ENCODE results near the gene SYNDIG1.

SYNDIG1 gene

GRCh38 chr20:24582373-24583168 lies 113.1 kb downstream of the SYNDIG1 start:
- Histone ChIP-seq H3K4me2 (ENCODE audit: low read length) (no peak overlapping the region), H3K79me2 (ENCODE audit: control insufficient read depth, insufficient read depth, low read length) (no peaks in the 10 kb centered on the region), H3K56ac (ENCODE audit: low read length) (no peak overlapping the region), H2BK15ac (replicated peaks; ENCODE audit: low read depth) (no peak overlapping the region), H3K18ac (ENCODE audit: low read length) (no peak overlapping the region), H3K4me1 (ENCODE audit: control insufficient read depth, low read depth, low read length) (no peaks in the 10 kb centered on the region), H4K5ac (ENCODE audit: low read length) (no peak overlapping the region), H2AK5ac (ENCODE audit: low read length) (no peak overlapping the region), H3K79me1 (ENCODE audit: low read length) (peaks cover 1% of the 10 kb centered on the region), H2BK120ac (ENCODE audit: low read depth, low read length) (no peak overlapping the region), H3K23ac (ENCODE audit: low read length) (no peak overlapping the region), H3K27me3 (ENCODE audit: insufficient read depth, low read length, poor library complexity) (no peaks in the 10 kb centered on the region), H3K36me3 (ENCODE audit: control insufficient read depth, insufficient read depth, low read length) (no peaks in the 10 kb centered on the region), H3K9ac (ENCODE audit: low read length) (no peak overlapping the region), H2BK5ac (ENCODE audit: low read length) (no peak overlapping the region), H3K4me3 (ENCODE audit: low read length) (no peak overlapping the region), H3K27ac (ENCODE audit: low read depth, low read length) (no peak overlapping the region), H4K8ac (ENCODE audit: low read depth, low read length) (no peak overlapping the region), H3K4ac (ENCODE audit: low read depth, low read length) (no peak overlapping the region)
- WGBS (ENCODE audit: extremely low coverage, insufficient coverage, low lambda C conversion rate), result no CpG with 5 or more reads among the region's 15 CpGs
- no peak for DNase-seq

- Histone ChIP-seq H3K36me3 (ENCODE audit: control insufficient read depth, insufficient read depth, low read length) (no peaks in the 10 kb centered on the region), H3K4me1 (ENCODE audit: control insufficient read depth, low read depth, low read length) (no peaks in the 10 kb centered on the region)
- DNase-seq, result no peak
Observed at GRCh38 chr20:24583169-24583792, 113.9 kb downstream of the SYNDIG1 start.

DNA sequence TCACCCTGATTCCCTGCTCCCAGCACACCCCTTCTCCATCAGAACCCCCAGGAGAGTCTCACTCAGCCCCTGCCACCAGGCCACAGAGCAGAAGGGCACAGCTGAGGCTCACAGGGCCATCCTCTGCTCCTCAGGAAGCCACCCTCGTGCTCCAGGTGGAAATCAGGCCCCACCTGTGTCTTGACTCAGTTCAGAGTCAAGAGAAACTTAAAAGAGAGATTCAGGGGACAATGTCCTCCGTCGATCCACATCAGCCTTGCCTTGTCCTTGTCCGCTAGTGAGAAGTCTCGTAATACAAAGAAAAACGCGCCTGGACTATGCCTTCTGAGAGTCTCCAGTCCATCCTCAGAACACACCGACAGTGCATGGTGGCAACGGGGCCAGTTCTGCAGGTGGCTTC lies 114.6 kb downstream of the SYNDIG1 start:
- no peak overlapping the region for H3K9ac ChIP-seq (ENCODE audit: low read length)
- H3K4me1 ChIP-seq (ENCODE audit: control insufficient read depth, low read depth, low read length), result no peaks in the 10 kb centered on the region
- no peak overlapping the region for H3K4me3 ChIP-seq (ENCODE audit: low read length)
- H2BK120ac ChIP-seq (ENCODE audit: low read depth, low read length), result no peak overlapping the region
- H4K8ac ChIP-seq (ENCODE audit: low read depth, low read length), result no peak overlapping the region
- H3K56ac ChIP-seq (ENCODE audit: low read length), result no peak overlapping the region
- peaks cover 1% of the 10 kb centered on the region for H3K79me1 ChIP-seq (ENCODE audit: low read length)
- no peak for DNase-seq
- no peak overlapping the region for H3K23ac ChIP-seq (ENCODE audit: low read length)
- no peak overlapping the region for H3K4ac ChIP-seq (ENCODE audit: low read depth, low read length)
- no peak overlapping the region for H3K27ac ChIP-seq (ENCODE audit: low read depth, low read length)
- WGBS (ENCODE audit: extremely low coverage, insufficient coverage, low lambda C conversion rate), result no CpG with 5 or more reads among the region's 9 CpGs
- no peak overlapping the region for H2BK15ac ChIP-seq (replicated peaks; ENCODE audit: low read depth)
- H3K27me3 ChIP-seq (ENCODE audit: insufficient read depth, low read length, poor library complexity), result no peaks in the 10 kb centered on the region
- H3K36me3 ChIP-seq (ENCODE audit: control insufficient read depth, insufficient read depth, low read length), result no peaks in the 10 kb centered on the region
- H4K5ac ChIP-seq (ENCODE audit: low read length), result no peak overlapping the region
- no peaks in the 10 kb centered on the region for H3K79me2 ChIP-seq (ENCODE audit: control insufficient read depth, insufficient read depth, low read length)
- no peak overlapping the region for H2AK5ac ChIP-seq (ENCODE audit: low read length)
- H2BK5ac ChIP-seq (ENCODE audit: low read length), result no peak overlapping the region
- H3K4me2 ChIP-seq (ENCODE audit: low read length), result no peak overlapping the region
- H3K18ac ChIP-seq (ENCODE audit: low read length), result no peak overlapping the region

More at GRCh38 chr20:24583169-24583792, 113.9 kb downstream of the SYNDIG1 start:
- Histone ChIP-seq H3K9ac (ENCODE audit: low read length) (no peak overlapping the region), H3K79me2 (ENCODE audit: control insufficient read depth, insufficient read depth, low read length) (no peaks in the 10 kb centered on the region), H3K23ac (ENCODE audit: low read length) (no peak overlapping the region), H3K4me2 (ENCODE audit: low read length) (no peak overlapping the region), H2AK5ac (ENCODE audit: low read length) (no peak overlapping the region), H4K5ac (ENCODE audit: low read length) (no peak overlapping the region), H4K8ac (ENCODE audit: low read depth, low read length) (no peak overlapping the region), H2BK120ac (ENCODE audit: low read depth, low read length) (no peak overlapping the region), H3K27me3 (ENCODE audit: insufficient read depth, low read length, poor library complexity) (no peaks in the 10 kb centered on the region), H2BK15ac (replicated peaks; ENCODE audit: low read depth) (no peak overlapping the region), H3K79me1 (ENCODE audit: low read length) (peaks cover 1% of the 10 kb centered on the region), H3K27ac (ENCODE audit: low read depth, low read length) (no peak overlapping the region), H3K56ac (ENCODE audit: low read length) (no peak overlapping the region), H2BK5ac (ENCODE audit: low read length) (no peak overlapping the region), H3K18ac (ENCODE audit: low read length) (no peak overlapping the region), H3K4ac (ENCODE audit: low read depth, low read length) (no peak overlapping the region), H3K4me3 (ENCODE audit: low read length) (no peak overlapping the region)
- WGBS (ENCODE audit: extremely low coverage, insufficient coverage, low lambda C conversion rate), result no CpG with 5 or more reads among the region's 13 CpGs

DNA sequence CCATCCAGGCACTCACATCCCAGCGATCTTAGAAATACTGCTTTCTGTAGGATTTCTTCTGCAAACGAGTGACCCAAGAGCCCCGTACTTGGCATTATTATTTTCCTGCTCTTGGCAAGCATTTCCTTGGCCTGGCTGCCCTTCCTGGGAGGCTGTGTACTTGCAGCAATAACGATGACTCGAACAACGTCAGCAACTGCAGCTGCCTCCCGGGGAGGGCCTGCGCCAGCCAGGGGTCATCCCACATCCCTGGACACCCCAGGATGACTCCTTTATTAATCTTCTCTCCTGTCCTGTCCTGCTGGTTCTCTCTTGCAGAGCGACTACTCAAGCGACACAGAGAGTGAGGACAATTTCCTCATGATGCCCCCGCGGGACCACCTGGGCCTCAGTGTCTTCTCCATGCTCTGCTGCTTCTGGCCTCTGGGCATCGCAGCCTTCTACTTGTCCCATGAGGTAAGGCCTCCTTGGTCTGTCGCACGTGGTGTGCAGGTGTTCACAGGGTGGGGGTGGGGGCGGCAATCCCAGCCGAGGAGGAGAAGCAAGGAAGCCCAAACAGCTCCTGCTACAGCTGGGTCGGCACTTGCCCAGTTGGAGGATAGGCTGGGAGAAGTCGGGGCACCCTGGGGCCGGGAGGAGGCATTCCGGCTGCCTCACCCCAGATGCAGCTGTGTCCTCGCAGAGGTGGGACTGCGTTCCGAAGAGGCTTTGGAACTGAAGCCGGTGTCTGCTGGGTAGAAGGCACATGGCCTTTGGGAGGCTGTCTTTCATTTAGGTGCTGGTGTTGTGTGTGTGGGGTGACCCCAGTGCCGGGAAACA lies 115.3 kb downstream of the SYNDIG1 start:
- no CpG with 5 or more reads among the region's 26 CpGs for WGBS (ENCODE audit: extremely low coverage, insufficient coverage, low lambda C conversion rate)
- H2AK5ac ChIP-seq (ENCODE audit: low read length), result no peak overlapping the region
- H2BK120ac ChIP-seq (ENCODE audit: low read depth, low read length), result no peak overlapping the region
- H3K4me1 ChIP-seq (ENCODE audit: control insufficient read depth, low read depth, low read length), result no peaks in the 10 kb centered on the region
- H3K36me3 ChIP-seq (ENCODE audit: control insufficient read depth, insufficient read depth, low read length), result no peaks in the 10 kb centered on the region
- no peak overlapping the region for H3K18ac ChIP-seq (ENCODE audit: low read length)
- H3K4ac ChIP-seq (ENCODE audit: low read depth, low read length), result no peak overlapping the region
- H3K9ac ChIP-seq (ENCODE audit: low read length), result no peak overlapping the region
- no peak for DNase-seq
- H3K27ac ChIP-seq (ENCODE audit: low read depth, low read length), result no peak overlapping the region
- H3K4me3 ChIP-seq (ENCODE audit: low read length), result no peak overlapping the region
- H3K4me2 ChIP-seq (ENCODE audit: low read length), result no peak overlapping the region
- no peak overlapping the region for H4K8ac ChIP-seq (ENCODE audit: low read depth, low read length)
- no peak overlapping the region for H4K5ac ChIP-seq (ENCODE audit: low read length)
- H3K56ac ChIP-seq (ENCODE audit: low read length), result no peak overlapping the region
- H3K79me2 ChIP-seq (ENCODE audit: control insufficient read depth, insufficient read depth, low read length), result no peaks in the 10 kb centered on the region
- no peak overlapping the region for H2BK5ac ChIP-seq (ENCODE audit: low read length)
- no peak overlapping the region for H2BK15ac ChIP-seq (replicated peaks; ENCODE audit: low read depth)
- peaks cover 1% of the 10 kb centered on the region for H3K79me1 ChIP-seq (ENCODE audit: low read length)
- no peak overlapping the region for H3K23ac ChIP-seq (ENCODE audit: low read length)
- no peaks in the 10 kb centered on the region for H3K27me3 ChIP-seq (ENCODE audit: insufficient read depth, low read length, poor library complexity)

GRCh38 chr20:24585796-24586522 lies 116.5 kb downstream of the SYNDIG1 start:
- Histone ChIP-seq H3K9ac (ENCODE audit: low read length) (no peak overlapping the region), H3K4ac (ENCODE audit: low read depth, low read length) (no peak overlapping the region), H3K79me2 (ENCODE audit: control insufficient read depth, insufficient read depth, low read length) (no peaks in the 10 kb centered on the region), H3K4me3 (ENCODE audit: low read length) (no peak overlapping the region), H3K79me1 (ENCODE audit: low read length) (no peaks in the 10 kb centered on the region), H3K4me1 (ENCODE audit: control insufficient read depth, low read depth, low read length) (no peaks in the 10 kb centered on the region), H3K56ac (ENCODE audit: low read length) (no peak overlapping the region), H4K5ac (ENCODE audit: low read length) (no peak overlapping the region), H4K8ac (ENCODE audit: low read depth, low read length) (no peak overlapping the region), H2AK5ac (ENCODE audit: low read length) (no peak overlapping the region), H3K4me2 (ENCODE audit: low read length) (no peak overlapping the region), H3K23ac (ENCODE audit: low read length) (no peak overlapping the region), H2BK15ac (replicated peaks; ENCODE audit: low read depth) (no peak overlapping the region), H2BK120ac (ENCODE audit: low read depth, low read length) (no peak overlapping the region), H2BK5ac (ENCODE audit: low read length) (no peak overlapping the region), H3K36me3 (ENCODE audit: control insufficient read depth, insufficient read depth, low read length) (no peaks in the 10 kb centered on the region), H3K27ac (ENCODE audit: low read depth, low read length) (no peak overlapping the region), H3K18ac (ENCODE audit: low read length) (no peak overlapping the region), H3K27me3 (ENCODE audit: insufficient read depth, low read length, poor library complexity) (no peaks in the 10 kb centered on the region)
- no peak for DNase-seq
- WGBS (ENCODE audit: extremely low coverage, insufficient coverage, low lambda C conversion rate), result no CpG with 5 or more reads among the region's 10 CpGs

Data from mesendoderm (in vitro differentiated cells).